ENCODE measurements around the gene POU2AF1.
"Not testable (repeated sequence)": the region's sequence is repeated elsewhere in the genome, so short reads cannot be mapped to it uniquely, and the experiment has no call there.

The POU2AF1 gene

GRCh38 chr11:111329306-111330204, 49.5 kb downstream of the POU2AF1 start:
- Mint-ChIP-seq H3K4me3 (no peak overlapping the region), H3K4me1 (peaks cover 10 to 13% of the 10 kb centered on the region in 2 donors), H3K27me3 (no peaks in the 10 kb centered on the region), H3K9me3 (no peaks in the 10 kb centered on the region), H3K36me3 (peaks cover 0 to 4% of the 10 kb centered on the region in 2 donors), H3K27ac (peak overlapping the region; percentile 26)
- ATAC-seq (replicated peaks) (peak in 1 of 2 donors; percentile 45), DNase-seq (no peak)

- no peak overlapping the region for H3K27ac Mint-ChIP-seq
- H3K9me3 Mint-ChIP-seq = no peaks in the 10 kb centered on the region
- DNase-seq (no peak), ATAC-seq (replicated peaks) (no peak)
- H3K4me3 Mint-ChIP-seq = no peak overlapping the region
- peaks cover 0 to 4% of the 10 kb centered on the region in 2 donors for H3K36me3 Mint-ChIP-seq
- no peaks in the 10 kb centered on the region for H3K27me3 Mint-ChIP-seq
- H3K4me1 Mint-ChIP-seq = peaks cover 10 to 13% of the 10 kb centered on the region in 2 donors
These were observed 51.0 kb downstream of the POU2AF1 start for GRCh38 chr11:111327908-111328624.

- H3K27me3 Mint-ChIP-seq = no peaks in the 10 kb centered on the region
- no peak for ATAC-seq (replicated peaks)
- no peak for DNase-seq
- H3K4me1 Mint-ChIP-seq = peaks cover 10 to 13% of the 10 kb centered on the region in 2 donors
- no peaks in the 10 kb centered on the region for H3K9me3 Mint-ChIP-seq
- H3K4me3 Mint-ChIP-seq = no peak overlapping the region
- no peak overlapping the region for H3K27ac Mint-ChIP-seq
- H3K36me3 Mint-ChIP-seq = no peaks in the 10 kb centered on the region
These were observed 52.3 kb downstream of the POU2AF1 start for GRCh38 chr11:111326824-111327223.

- H3K27ac Mint-ChIP-seq = no peak overlapping the region
- H3K27me3 Mint-ChIP-seq = no peaks in the 10 kb centered on the region
- no peaks in the 10 kb centered on the region for H3K36me3 Mint-ChIP-seq
- ATAC-seq (replicated peaks) (no peak), DNase-seq (no peak)
- no peak overlapping the region for H3K4me3 Mint-ChIP-seq
- no peaks in the 10 kb centered on the region for H3K9me3 Mint-ChIP-seq
- H3K4me1 Mint-ChIP-seq = peaks cover 10% of the 10 kb centered on the region in 2 donors
These were observed 53.8 kb downstream of the POU2AF1 start for GRCh38 chr11:111325259-111325658.

- Mint-ChIP-seq H3K4me1 (peaks cover 3 to 4% of the 10 kb centered on the region in 2 donors), H3K4me3 (no peak overlapping the region), H3K36me3 (no peaks in the 10 kb centered on the region), H3K27ac (no peak overlapping the region), H3K27me3 (no peaks in the 10 kb centered on the region), H3K9me3 (no peaks in the 10 kb centered on the region)
- ATAC-seq (replicated peaks) (no peak), DNase-seq (no peak)
These were observed 54.8 kb downstream of the POU2AF1 start for GRCh38 chr11:111324277-111324720.

GRCh38 chr11:111322534-111322933, 56.5 kb downstream of the POU2AF1 start:
- no peak overlapping the region for H3K4me3 Mint-ChIP-seq
- no peaks in the 10 kb centered on the region for H3K9me3 Mint-ChIP-seq
- H3K27me3 Mint-ChIP-seq = peaks cover 0 to 4% of the 10 kb centered on the region in 2 donors
- ATAC-seq (replicated peaks) (no peak), DNase-seq (no peak)
- H3K36me3 Mint-ChIP-seq = no peaks in the 10 kb centered on the region
- H3K27ac Mint-ChIP-seq = no peak overlapping the region
- H3K4me1 Mint-ChIP-seq = peaks cover 0 to 1% of the 10 kb centered on the region in 2 donors

GRCh38 chr11:111320728-111321568, 58.1 kb downstream of the POU2AF1 start:
- Mint-ChIP-seq H3K36me3 (peaks cover 0 to 4% of the 10 kb centered on the region in 2 donors), H3K4me1 (no peaks in the 10 kb centered on the region), H3K27ac (no peak overlapping the region), H3K4me3 (no peak overlapping the region), H3K9me3 (peaks cover 0 to 2% of the 10 kb centered on the region in 2 donors), H3K27me3 (peaks cover 0 to 4% of the 10 kb centered on the region in 2 donors)
- DNase-seq (no peak), ATAC-seq (replicated peaks) (no peak)

GRCh38 chr11:111320199-111320598, 58.9 kb downstream of the POU2AF1 start:
- not testable (repeated sequence) for H3K27me3 Mint-ChIP-seq; H3K36me3 Mint-ChIP-seq; H3K27ac Mint-ChIP-seq; H3K4me3 Mint-ChIP-seq; ATAC-seq (replicated peaks); H3K9me3 Mint-ChIP-seq; H3K4me1 Mint-ChIP-seq; DNase-seq

- H3K27me3 Mint-ChIP-seq = peaks cover 0 to 9% of the 10 kb centered on the region in 2 donors
- DNase-seq (no peak), ATAC-seq (replicated peaks) (no peak)
- peaks cover 0 to 6% of the 10 kb centered on the region in 2 donors for H3K9me3 Mint-ChIP-seq
- no peak overlapping the region for H3K4me3 Mint-ChIP-seq
- no peak overlapping the region for H3K27ac Mint-ChIP-seq
- peaks cover 0 to 11% of the 10 kb centered on the region in 2 donors for H3K36me3 Mint-ChIP-seq
- peaks cover 0 to 1% of the 10 kb centered on the region in 2 donors for H3K4me1 Mint-ChIP-seq
These were observed 59.8 kb downstream of the POU2AF1 start for GRCh38 chr11:111319296-111319695.

- H3K4me3 Mint-ChIP-seq = no peak overlapping the region
- peaks cover 0 to 1% of the 10 kb centered on the region in 2 donors for H3K4me1 Mint-ChIP-seq
- ATAC-seq (replicated peaks) = no peak
- DNase-seq = no peak
- H3K9me3 Mint-ChIP-seq = peaks cover 4 to 9% of the 10 kb centered on the region in 2 donors
- peaks cover 0 to 22% of the 10 kb centered on the region in 2 donors for H3K36me3 Mint-ChIP-seq
- peaks cover 6 to 11% of the 10 kb centered on the region in 2 donors for H3K27me3 Mint-ChIP-seq
- H3K27ac Mint-ChIP-seq = no peak overlapping the region
These were observed 67.0 kb downstream of the POU2AF1 start for GRCh38 chr11:111312076-111312475.

- peaks cover 4 to 6% of the 10 kb centered on the region in 2 donors for H3K9me3 Mint-ChIP-seq
- DNase-seq (no peak), ATAC-seq (replicated peaks) (no peak)
- peaks cover 0 to 1% of the 10 kb centered on the region in 2 donors for H3K4me1 Mint-ChIP-seq
- H3K36me3 Mint-ChIP-seq = peaks cover 0 to 22% of the 10 kb centered on the region in 2 donors
- H3K4me3 Mint-ChIP-seq = no peak overlapping the region
- H3K27me3 Mint-ChIP-seq = peaks cover 11 to 14% of the 10 kb centered on the region in 2 donors
- no peak overlapping the region for H3K27ac Mint-ChIP-seq
These were observed 68.4 kb downstream of the POU2AF1 start for GRCh38 chr11:111310723-111311122.

- Mint-ChIP-seq H3K36me3 (peaks cover 0 to 22% of the 10 kb centered on the region in 2 donors), H3K27me3 (peaks cover 11 to 14% of the 10 kb centered on the region in 2 donors), H3K9me3 (peaks cover 4% of the 10 kb centered on the region in 2 donors), H3K4me3 (no peak overlapping the region), H3K4me1 (peaks cover 0 to 1% of the 10 kb centered on the region in 2 donors), H3K27ac (no peak overlapping the region)
- ATAC-seq (replicated peaks) (no peak), DNase-seq (no peak)
These were observed 69.0 kb downstream of the POU2AF1 start for GRCh38 chr11:111310088-111310487.

- ATAC-seq (replicated peaks) (no peak), DNase-seq (no peak)
- H3K27me3 Mint-ChIP-seq = peaks cover 6 to 14% of the 10 kb centered on the region in 2 donors
- H3K27ac Mint-ChIP-seq = no peak overlapping the region
- H3K4me3 Mint-ChIP-seq = no peak overlapping the region
- H3K36me3 Mint-ChIP-seq = peaks cover 0 to 17% of the 10 kb centered on the region in 2 donors
- peaks cover 0 to under 1% of the 10 kb centered on the region in 2 donors for H3K4me1 Mint-ChIP-seq
- peaks cover 4% of the 10 kb centered on the region in 2 donors for H3K9me3 Mint-ChIP-seq
These were observed 69.7 kb downstream of the POU2AF1 start for GRCh38 chr11:111309215-111309915.
